ELR (cell line): ENCODE data around the gene PKNOX2.

ENCODE experiments used
- DNase-seq: peaks from one replicate; pipeline ENCODE4 v3.0.0-alpha.2; 2015; ENCODE audit warnings: low read depth

PKNOX2 gene

GRCh38 chr11:125155100-125155444 is 9.5 kb upstream of the PKNOX2 start:
- DNase-seq, result no peak

DNA sequence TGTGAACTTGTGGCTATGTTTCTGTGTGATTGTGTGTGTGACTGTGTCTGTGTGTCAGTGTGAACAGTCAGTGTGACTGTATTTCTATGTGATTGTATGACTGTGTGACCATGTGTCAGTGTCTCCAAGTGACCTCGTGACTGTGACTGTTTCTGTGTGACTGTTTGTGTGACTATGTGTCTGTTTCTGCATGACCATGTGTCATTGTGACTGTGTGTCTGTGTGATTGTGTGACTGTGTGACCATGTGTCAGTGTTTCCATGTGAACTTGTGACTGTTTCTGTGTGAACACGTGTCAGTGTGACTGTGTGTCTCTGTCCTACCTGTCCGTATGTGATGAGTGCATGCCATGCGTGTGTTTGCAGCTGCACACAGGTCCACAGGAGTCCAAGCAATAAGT is 8.8 kb upstream of the PKNOX2 start:
- DNase-seq, result no peak

GRCh38 chr11:125156346-125157117 is 8.0 kb upstream of the PKNOX2 start:
- no peak for DNase-seq

DNA sequence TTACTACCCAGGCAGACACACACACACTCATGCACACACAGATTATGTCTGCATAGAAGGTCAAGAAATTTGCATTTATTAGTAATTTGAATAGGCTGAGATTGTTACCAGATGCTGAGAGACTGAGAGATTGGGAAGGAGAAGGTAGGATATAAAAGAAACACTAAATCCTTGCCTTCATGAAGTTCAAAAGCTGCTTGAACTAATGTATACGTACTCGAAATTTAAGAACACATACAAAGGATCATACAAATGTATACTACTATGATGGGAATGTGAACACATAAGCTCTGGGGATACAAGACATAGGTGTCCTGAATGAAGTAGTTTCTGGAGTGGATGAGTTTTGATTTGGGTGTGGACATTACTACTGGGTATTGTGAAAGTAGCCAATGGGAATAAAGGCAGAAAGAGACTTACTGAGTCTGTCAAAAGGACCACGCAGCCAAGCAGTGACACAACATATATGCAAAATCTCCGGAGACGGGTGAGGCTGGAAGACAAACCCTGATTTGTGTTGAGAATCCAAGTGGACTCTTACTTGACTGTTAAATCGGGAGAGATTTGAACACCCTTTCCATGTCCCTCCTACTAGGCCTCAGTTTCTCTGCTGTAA is 7.3 kb upstream of the PKNOX2 start:
- no peak for DNase-seq

- no peak for DNase-seq
Measured at GRCh38 chr11:125157953-125158680, 6.4 kb upstream of the PKNOX2 start.

DNA sequence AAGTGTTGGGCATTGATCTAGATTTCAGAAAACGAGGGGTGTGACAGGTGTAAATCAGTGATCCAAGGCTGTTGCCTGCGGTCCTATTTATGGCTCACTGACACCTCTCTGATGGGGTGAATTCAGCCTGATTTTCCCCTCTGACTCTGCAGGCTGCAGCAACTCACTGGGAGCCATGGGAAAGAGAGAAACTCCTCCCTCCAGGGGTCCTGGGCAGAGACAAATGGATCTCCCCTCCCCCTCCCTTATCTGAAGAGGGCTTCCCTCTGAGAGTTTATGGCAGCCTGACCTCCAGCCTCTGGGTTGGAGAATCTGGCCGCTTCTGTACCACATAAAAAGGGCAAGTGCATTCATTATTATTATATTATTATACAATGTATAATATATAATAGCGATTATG is 1.8 kb upstream of the PKNOX2 start:
- DNase-seq, result no peak

- DNase-seq, result no peak
Measured at GRCh38 chr11:125163431-125164063, 1.0 kb upstream of the PKNOX2 start.

GRCh38 chr11:125164091-125164421 is 495 bp upstream of the PKNOX2 start:
- no peak for DNase-seq

- DNase-seq, result peak; percentile 43
Measured at GRCh38 chr11:125165111-125165842, 726 bp downstream of the PKNOX2 start.

DNA sequence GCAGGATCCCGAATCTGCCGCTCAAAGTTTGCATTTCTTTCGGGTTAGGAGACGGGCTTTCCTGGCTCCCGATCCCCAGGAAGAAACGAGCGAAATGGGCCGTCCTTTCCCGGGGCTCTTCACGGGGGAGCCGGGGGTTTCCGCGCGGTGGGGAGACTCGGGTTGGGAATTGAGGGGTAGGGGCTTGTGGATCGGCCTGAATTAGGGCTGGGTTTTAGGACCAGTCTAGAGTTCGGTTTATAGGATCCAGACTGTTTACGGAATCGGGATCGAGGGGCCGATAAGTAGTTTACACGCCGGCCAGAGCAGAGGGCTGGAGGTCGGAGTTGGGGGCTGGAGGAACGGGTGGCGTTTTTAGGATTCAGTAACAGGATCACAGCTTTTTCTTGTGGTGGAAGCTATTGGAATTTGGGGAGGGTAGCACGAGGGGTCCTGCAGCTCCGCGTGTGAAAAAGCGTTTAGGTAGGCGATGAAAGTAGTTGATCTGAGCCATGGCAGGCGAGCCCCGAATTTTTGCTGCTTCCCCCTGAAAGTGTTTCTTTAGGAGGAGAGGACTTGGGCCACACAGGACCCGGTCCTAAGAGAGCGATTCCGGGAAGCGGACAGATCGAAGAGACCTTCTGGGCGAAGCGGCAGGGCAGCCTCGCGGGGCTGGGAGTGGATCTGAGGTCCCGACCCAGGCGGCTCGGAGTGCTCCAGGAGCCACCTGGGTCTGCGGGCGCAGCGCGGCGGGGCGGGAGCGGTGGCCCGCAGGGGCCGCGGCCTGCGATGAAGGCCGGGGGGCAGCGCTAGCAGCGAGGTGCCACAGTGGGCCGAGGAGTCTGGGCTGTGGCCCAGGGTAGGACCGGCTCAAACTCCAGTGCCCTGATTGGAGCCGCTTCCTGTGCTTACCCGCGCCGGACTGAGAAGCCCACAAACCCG is 1.6 kb downstream of the PKNOX2 start:
- no peak for DNase-seq

DNA sequence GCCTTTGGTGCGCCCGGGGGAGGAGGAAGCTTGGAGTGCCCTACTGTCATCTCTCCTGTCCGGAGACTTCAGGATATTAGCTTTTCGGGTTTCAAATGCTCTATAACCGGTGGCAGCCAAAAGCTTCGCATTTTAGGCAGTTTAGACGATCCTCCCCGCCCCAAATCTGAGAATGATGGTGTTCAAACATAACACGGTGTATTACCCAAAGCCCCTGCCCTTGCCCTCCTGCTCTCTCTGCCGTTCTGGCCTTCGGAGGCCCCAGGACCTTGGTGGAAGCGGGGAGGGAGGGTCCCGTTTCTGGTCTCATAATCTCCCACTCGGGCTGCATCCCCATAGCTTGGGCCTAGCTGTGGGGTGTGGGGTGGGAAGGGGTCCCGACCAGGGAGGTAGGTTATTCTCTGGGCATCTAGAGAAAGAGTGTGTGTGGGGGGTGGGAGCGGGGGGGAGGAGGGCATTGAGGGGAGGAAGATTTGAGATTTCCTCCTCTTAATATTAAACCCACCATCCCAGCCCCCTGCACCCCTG is 2.3 kb downstream of the PKNOX2 start:
- DNase-seq, result no peak

DNA sequence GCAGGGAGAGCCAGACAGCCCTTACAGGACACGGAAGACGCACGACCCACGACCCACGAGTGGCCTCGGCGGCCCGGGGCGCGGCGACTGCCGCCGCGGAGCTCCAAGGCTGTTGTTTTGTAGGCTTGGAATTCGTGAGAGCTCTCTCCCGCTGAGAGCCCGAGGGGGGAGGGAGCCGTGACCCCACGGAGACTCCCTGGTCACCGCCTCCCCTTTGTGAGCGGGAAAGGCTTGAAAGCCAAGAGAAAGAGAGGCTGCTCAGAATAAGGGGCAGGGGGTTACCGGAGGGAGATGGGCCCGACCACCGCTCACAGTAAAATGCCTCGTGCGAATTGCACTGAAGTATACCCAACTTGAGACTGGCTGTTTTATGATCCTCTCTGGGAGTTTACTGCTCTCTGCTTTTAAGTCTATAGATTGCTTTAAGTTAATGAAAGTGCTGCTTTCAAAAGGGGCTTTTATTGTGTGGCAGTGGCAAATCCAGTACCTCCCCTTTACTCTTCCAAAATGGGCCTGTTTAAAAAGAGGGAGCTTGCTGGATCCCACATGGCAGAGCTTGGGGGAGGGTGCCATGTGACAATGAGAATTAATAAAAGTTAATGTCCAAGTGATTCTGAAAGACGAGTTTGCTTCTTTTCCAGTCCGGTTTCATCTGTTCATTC is 2.9 kb downstream of the PKNOX2 start:
- DNase-seq, result no peak

DNA sequence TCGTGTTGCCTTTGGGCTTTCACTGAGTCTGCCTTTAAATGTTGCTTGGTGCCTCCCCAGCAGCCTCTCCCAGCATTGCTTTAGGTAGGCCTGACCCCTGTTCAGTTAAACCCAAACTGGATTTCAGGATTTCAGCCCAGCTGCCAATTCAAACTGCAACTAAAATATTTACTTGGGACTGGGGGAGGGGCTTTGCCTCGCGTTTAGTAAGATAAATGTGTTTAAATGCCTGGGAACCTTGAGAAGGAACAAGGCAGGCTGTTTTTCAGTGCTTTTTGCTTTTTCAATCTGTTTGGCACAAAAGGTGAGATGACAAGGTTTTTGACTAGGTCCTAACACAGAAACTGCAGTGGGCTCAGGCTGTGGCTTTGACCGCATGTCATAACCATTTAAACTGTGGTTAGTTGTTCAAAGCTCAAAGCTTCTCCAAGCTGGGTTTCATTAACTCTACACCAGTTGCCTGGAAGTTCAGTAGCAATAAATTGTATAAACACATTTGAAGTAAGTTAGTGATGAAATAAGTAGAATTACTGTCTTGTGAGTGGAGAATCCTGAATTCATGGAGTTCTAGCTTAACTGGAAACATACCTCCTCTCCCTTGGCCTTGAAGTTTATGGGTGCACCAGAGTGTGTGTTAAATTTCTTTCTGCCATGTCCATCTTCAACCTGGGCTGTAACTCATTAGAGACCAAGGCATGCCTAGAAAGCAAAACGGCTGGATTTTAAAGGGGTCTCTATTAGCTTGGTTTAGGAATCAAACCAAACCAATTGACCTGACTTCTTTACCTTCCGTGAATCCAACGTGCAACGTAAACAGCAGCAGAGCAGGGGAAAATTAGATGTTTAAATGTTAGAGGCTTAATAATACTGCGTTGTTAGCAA is 3.6 kb downstream of the PKNOX2 start:
- no peak for DNase-seq

DNA sequence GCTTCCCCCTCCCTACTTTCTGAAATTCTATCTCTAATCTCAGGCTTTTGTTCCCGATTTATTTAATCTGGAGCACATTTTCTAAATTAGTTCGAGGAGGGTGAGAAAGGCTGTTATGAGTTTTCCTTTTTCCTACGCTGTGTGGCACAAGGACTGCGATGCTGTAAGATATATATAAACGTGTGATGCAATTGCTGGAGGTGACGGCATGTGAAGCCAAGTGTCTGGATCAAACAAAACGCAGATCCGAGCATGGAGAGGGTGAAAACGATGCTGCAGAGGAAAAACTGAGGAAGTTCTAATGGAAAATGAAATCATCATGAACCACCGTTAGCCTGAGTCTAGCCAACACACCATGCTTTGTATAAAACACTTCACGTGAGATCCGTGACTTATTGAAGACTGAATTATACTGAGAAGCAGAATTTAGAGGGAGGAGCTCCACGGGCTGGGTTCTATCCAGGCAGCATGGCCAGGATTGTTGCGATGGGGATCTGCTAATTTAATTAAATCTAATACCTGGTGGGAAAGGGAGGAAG is 4.4 kb downstream of the PKNOX2 start:
- no peak for DNase-seq

DNA sequence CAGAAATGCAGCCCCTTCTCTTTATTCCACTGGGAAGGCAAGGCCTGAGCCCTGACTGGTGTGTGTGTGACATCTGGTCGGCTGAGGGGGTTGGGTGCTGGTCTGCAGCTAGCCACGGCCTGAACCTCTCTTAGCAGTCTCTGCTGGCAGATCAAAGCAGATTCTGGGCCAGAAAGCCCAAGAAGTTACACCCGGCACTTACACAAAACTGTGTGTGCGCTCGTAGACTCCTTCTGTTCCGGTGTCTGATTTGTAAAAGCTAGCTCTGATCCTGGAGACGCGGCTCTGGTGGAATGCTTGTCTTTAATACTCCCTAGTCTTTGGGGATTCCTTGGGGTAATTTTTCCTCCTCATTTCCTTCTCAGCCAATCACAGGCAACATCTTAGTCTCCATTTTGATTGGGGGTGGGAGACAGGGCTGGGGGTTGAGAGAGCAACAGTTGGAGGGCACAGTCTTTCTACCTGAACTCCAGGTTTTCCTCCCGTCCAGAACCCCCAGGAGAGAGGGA is 5.5 kb downstream of the PKNOX2 start:
- DNase-seq, result no peak

DNA sequence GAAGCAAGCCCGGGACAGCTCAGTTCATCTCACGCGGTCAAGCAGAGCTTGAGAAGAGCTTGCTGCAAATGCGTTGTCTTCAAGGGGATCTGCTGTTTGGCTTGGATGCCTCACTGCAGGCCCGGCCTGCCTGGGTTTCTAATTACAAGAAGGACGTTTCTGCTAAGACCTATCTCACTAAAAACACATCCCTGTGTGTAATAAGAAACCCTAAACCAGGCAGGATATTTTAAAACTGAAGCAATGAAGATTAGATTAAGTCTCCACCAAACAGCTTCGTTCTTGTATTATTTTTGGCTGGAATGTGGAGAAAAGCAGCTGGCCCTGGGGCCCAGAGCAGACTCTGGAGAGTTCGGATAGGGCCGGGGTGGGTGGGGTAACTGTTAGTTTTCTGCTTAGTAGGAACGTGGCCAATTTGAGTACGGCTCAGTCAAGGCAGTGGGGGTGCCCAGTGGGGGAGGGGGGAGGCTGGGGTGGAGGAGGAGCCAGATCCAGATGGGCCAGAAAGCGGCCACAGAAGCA is 6.0 kb downstream of the PKNOX2 start:
- DNase-seq, result no peak

DNA sequence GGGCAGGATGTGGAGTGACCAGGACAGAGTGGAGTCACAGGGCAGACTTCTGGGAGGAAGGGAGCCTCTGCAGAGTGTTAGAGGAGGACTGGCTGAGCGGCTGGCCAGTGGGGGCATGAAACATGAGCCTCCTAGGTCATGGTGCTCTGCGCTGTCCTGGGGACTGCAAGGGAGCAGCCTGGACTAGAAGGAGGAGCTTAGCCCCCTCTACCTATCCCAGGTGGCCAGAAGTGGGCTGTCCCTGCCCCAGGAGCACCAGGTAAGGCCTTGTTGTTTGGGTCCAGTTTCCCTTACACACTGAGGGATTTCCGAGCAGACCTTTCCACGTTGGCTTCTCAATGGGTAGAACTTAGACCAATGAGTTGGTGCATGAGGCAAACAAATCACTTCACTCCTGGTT is 7.4 kb downstream of the PKNOX2 start:
- no peak for DNase-seq

- no peak for DNase-seq
Measured at GRCh38 chr11:125173027-125173426, 8.5 kb downstream of the PKNOX2 start.

GRCh38 chr11:125173556-125173955 is 9.0 kb downstream of the PKNOX2 start:
- no peak for DNase-seq
